Psoas muscle (tissue), 8 donors: ENCODE results near the gene ROGDI. TPM values are rescaled to one million over a fixed set of nuclear protein-coding genes. Genes with fewer than 3 reads are reported as not detected.
A peak's percentile ranks its signal among the peaks of the same experiment; 100 is the strongest.

Experiments used
- ATAC-seq, 4 donors: fragments of 200-7000 bp; cut with Tn5 transposase; one replicate each; pipeline ENCODE4 v1.9.1; 2020; ENCODE audit warnings: moderate library complexity in 3 of 4, mild to moderate bottlenecking in 2 of 4
- DNase-seq, 2 donors: peaks; one replicate each; pipeline ENCODE4 v3.0.0-alpha.2; 2020
- H3K27ac ChIP-seq: fragments of 200-600 bp; one replicate; pipeline ENCODE4 v1.8.0; 2022
- H3K27me3 ChIP-seq, 3 donors: fragments of 200-600 bp in 1 of 3; one replicate each; pipeline versions ENCODE4 v1.6.1 to v1.8.0; 2013 to 2022; ENCODE audit warnings: low read length in 2 of 3, mild to moderate bottlenecking in 2 of 3, moderate library complexity in 1 of 3; ENCODE audit not compliant: insufficient read depth in 3 of 3
- H3K36me3 ChIP-seq, 2 donors: fragments of 200-600 bp in 1 of 2; one replicate each; pipeline versions ENCODE4 v1.6.1 to v1.8.0; 2013 to 2022; ENCODE audit warnings: low read depth in 1 of 2, mild to moderate bottlenecking in 1 of 2, moderate library complexity in 1 of 2; ENCODE audit not compliant: insufficient read depth in 1 of 2
- H3K4me1 ChIP-seq: fragments of 200-600 bp; one replicate; pipeline ENCODE4 v1.8.0; 2022
- H3K4me3 ChIP-seq: fragments of 200-600 bp; one replicate; pipeline ENCODE4 v1.8.0; 2022; ENCODE audit warnings: mild to moderate bottlenecking
- H3K9me3 ChIP-seq: fragments of 200-600 bp; one replicate; pipeline ENCODE4 v1.8.0; 2022
- WGBS, 3 donors: extraction: QIAGEN DNeasy Blood & Tissue Kit; methylation state at CpG; one replicate each; pipeline versions ENCODE4 v1.1.6 to v1.1.7; 2013; 5-methylcytosine and 5-hydroxymethylcytosine counted together
- intact Hi-C, 2 donors: fragments of 100-400 bp; cut with DNase I; formaldehyde crosslinking; loops; one replicate each; pipeline versions ENCODE4 v1.11.0 to v1.14.2; 2022
- polyA plus RNA-seq, 3 donors: library from polyadenylated mRNA; stranded (reverse); fragments of 200-250 nt; gene quantifications; one replicate each; pipeline ENCODE4 v1.2.3, GENCODE V29; 2013
- total RNA-seq, 4 donors: library from RNA; stranded (reverse); fragmentation: NEBNext Ultra II Directional in 2 of 4; extraction: Animal tissue kit (Norgen Biotek cat#: 25700) in 2 of 4; gene quantifications; one replicate each; pipeline versions ENCODE4 v1.2.1 to v1.2.4, GENCODE V29; 2021 to 2023
- TF ChIP-seq, protein P1 (sequence below): fragments of 200-600 bp; IDR thresholded peaks from one replicate; pipeline ENCODE4 v1.8.0; 2022; ENCODE audit warnings: antibody characterized with exemption
- donor health status: healthy with polysubstance abuse.
- donor health status: DM: no; HTN: no; CAD: no; lungs with moderate emphysema.
- donor health status: Bipolar disorder and iron deficiency.
- donor health status: healthy.
- donor health status: DM: yes; HTN: yes; CAD: no.
- donor health status: DM: no; HTN: no; CAD: no.
- donor health status: DM: no; HTN: no; CAD: no.
- donor health status: DM: yes; HTN: yes; CAD: no.

Gene ROGDI
- total and polyA plus RNA-seq, 7 donors = 13.2 to 44.0 (median 17.3) TPM

DNA sequence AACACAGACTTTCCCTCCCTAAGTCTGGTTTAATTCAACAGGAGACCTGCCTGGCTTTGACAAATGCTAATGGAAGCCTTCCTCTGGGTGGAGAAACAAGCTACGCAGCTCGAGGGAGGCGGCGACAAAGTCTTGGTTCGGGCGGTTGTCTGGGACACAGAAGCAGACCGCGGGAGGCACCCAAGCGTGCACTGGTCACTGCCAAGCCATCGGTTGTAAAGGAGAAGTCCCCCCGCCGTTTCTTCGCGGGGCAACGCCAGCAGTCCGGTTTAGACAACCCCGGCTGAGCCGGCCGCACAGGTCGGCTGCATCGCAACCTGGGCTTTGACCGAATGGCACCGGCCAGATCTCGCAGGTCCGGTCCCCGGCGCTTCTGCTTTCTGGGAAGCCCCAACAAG, 44.1 kb upstream of the ROGDI start:
- WGBS, 3 donors = 0 to 2% (median 0%) methylated on average over 21 to 27 of the region's 27 CpGs
- Histone ChIP-seq H3K4me1 (peaks cover 52% of the 10 kb centered on the region), H3K36me3 (peaks cover 4 to 48% of the 10 kb centered on the region in 2 donors), H3K27me3 (no peaks in the 10 kb centered on the region), H3K9me3 (no peaks in the 10 kb centered on the region), H3K27ac (peak overlapping the region; percentile 99), H3K4me3 (peak overlapping the region; percentile 98)
- intact Hi-C loops = loop anchor here (5.0 to 10.0 kb wide), 2 partner anchors 82 to 111 kb away; partner anchors contain the start of genes SEC14L5 (in 1 of the 2) and ZNF500 (in 1 of the 2)
- peak; percentile 14 to 49 (median 28) for ATAC-seq
- TF ChIP-seq, protein P1, sequence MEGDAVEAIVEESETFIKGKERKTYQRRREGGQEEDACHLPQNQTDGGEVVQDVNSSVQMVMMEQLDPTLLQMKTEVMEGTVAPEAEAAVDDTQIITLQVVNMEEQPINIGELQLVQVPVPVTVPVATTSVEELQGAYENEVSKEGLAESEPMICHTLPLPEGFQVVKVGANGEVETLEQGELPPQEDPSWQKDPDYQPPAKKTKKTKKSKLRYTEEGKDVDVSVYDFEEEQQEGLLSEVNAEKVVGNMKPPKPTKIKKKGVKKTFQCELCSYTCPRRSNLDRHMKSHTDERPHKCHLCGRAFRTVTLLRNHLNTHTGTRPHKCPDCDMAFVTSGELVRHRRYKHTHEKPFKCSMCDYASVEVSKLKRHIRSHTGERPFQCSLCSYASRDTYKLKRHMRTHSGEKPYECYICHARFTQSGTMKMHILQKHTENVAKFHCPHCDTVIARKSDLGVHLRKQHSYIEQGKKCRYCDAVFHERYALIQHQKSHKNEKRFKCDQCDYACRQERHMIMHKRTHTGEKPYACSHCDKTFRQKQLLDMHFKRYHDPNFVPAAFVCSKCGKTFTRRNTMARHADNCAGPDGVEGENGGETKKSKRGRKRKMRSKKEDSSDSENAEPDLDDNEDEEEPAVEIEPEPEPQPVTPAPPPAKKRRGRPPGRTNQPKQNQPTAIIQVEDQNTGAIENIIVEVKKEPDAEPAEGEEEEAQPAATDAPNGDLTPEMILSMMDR = no peak
- peak; percentile 48 to 80 for DNase-seq

DNA sequence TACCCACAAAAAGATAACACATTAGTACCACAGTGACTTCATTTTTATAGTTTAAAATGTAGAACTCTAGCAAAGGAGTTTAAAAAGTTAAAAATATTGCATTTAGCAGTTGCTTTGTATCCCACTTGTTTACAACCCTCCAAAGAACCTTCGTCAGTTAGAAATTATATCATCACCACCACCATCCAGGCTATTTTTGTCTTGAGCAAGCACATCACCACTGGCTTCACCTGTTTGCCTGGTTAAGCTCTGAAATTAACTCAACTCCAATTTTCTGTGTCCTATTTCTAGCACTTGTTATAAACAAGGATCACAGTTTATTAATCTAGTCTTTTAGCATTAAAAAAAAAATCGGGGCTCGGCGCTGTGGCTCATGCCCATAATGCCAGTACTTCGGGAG, 38.6 kb upstream of the ROGDI start:
- 47 to 65% (median 55%) methylated on average over 5 of the region's 5 CpGs for WGBS, 3 donors
- intact Hi-C loops = loop anchor here in 1 of 2 donors (10.0 kb wide), 1 partner anchor 76 kb away; the partner anchor contains the start of gene ZNF500
- H3K4me1 ChIP-seq = peaks cover 43% of the 10 kb centered on the region
- H3K4me3 ChIP-seq = peak overlapping the region; percentile 30
- no peaks in the 10 kb centered on the region for H3K9me3 ChIP-seq
- no peak for DNase-seq
- ATAC-seq = peak in 3 of 4 donors; percentile 48 to 78 (median 77)
- H3K27me3 ChIP-seq = no peaks in the 10 kb centered on the region
- TF ChIP-seq, protein P1 = no peak
- H3K36me3 ChIP-seq = peaks cover 14 to 100% of the 10 kb centered on the region in 2 donors
- H3K27ac ChIP-seq = peak overlapping the region; percentile 84

DNA sequence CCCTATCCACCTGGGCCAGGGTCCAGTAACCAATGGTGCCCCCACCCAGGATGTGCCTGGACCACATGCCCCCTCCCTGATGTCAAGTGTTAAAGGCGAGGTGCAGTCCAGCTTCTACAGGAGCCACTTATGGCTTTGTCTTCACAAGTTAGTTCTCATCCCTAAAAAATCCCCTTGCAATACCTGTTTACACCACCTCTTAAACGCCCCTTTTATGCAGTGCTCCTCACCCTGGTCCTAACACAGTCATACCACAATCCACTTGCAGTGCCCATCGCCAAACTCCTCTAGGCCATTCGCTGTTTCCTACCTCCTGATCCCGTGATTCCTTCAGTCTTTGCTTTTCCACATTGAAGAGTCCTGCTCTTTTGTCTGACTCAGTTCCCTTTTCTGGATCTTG, 37.5 kb upstream of the ROGDI start:
- H3K27ac ChIP-seq = peak overlapping the region; percentile 84
- H3K27me3 ChIP-seq = no peaks in the 10 kb centered on the region
- H3K4me3 ChIP-seq = no peak overlapping the region
- no peaks in the 10 kb centered on the region for H3K9me3 ChIP-seq
- peaks cover 32% of the 10 kb centered on the region for H3K4me1 ChIP-seq
- ATAC-seq = no peak
- TF ChIP-seq, protein P1 = no peak
- intact Hi-C loops = loop anchor here in 1 of 2 donors (10.0 kb wide), 1 partner anchor 75 kb away; the partner anchor contains the start of gene ZNF500
- no peak for DNase-seq
- H3K36me3 ChIP-seq = peaks cover 14 to 99% of the 10 kb centered on the region in 2 donors
- WGBS, 3 donors = 92 to 93% (median 93%) methylated on average over 5 of the region's 5 CpGs

DNA sequence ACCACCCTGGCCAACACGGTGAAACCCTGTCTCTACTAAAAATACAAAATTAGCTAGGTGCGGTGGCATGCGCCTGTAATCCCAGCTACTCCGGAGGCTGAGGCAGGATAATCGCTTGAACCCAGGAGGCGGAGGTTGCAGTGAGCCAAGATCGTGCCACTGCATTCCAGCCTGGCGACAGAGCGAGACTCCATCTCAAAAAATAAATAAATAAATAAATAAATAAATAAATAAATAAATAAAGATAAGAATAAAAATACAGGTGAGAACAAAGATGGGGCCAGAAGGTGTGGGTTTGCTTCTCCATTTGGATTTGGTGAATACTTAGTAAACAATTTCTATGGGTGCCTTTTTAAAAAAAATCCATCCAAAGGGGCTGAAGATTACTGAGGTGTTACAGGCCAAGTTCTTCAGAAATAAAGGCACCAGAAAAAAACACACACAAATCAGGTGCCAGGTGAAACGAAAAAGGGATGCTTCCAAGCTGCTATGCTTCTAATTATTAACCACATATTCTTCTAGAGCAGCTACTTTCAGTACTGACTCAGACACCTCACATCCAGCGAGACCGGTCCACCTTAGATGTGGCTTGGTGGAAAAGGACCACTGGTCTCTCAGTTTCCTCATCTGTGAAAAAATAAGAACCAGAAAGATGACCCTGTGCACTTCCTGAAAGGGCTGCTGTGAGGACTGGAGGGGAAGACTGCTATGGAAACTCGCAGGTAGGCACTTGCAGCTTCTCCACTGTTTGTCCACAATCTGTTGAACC, 35.5 kb upstream of the ROGDI start:
- TF ChIP-seq, protein P1 = no peak
- no peak overlapping the region for H3K4me3 ChIP-seq
- no peak for ATAC-seq
- intact Hi-C loops = no loop called here
- H3K9me3 ChIP-seq = no peaks in the 10 kb centered on the region
- no peaks in the 10 kb centered on the region for H3K27me3 ChIP-seq
- H3K36me3 ChIP-seq = peaks cover 12 to 94% of the 10 kb centered on the region in 2 donors
- WGBS, 3 donors = 69 to 80% (median 73%) methylated on average over 13 of the region's 13 CpGs
- peak overlapping the region; percentile 56 for H3K27ac ChIP-seq
- DNase-seq = no peak
- peaks cover 30% of the 10 kb centered on the region for H3K4me1 ChIP-seq
